ENCODE measurements around the gene PANK2.

GRCh38 chr20:3900187-3900604, 11.0 kb downstream of the PANK2 start:
- TF ChIP-seq, protein P1, sequence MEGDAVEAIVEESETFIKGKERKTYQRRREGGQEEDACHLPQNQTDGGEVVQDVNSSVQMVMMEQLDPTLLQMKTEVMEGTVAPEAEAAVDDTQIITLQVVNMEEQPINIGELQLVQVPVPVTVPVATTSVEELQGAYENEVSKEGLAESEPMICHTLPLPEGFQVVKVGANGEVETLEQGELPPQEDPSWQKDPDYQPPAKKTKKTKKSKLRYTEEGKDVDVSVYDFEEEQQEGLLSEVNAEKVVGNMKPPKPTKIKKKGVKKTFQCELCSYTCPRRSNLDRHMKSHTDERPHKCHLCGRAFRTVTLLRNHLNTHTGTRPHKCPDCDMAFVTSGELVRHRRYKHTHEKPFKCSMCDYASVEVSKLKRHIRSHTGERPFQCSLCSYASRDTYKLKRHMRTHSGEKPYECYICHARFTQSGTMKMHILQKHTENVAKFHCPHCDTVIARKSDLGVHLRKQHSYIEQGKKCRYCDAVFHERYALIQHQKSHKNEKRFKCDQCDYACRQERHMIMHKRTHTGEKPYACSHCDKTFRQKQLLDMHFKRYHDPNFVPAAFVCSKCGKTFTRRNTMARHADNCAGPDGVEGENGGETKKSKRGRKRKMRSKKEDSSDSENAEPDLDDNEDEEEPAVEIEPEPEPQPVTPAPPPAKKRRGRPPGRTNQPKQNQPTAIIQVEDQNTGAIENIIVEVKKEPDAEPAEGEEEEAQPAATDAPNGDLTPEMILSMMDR (IDR thresholded peaks at IDR 0.05) = no peak
- no peak for TF ChIP-seq ZFX (IDR thresholded peaks at IDR 0.05; ENCODE audit: borderline replicate concordance)

All from 22Rv1 (cell line).